ENCODE results near the gene SPATA7. TPM values are rescaled to one million over a fixed set of nuclear protein-coding genes. Genes with fewer than 3 reads are reported as not detected.

Gene SPATA7
- total RNA-seq (1 to 10 TPM; 3.3 to 9.7 (median 6.2) TPM), polyA plus RNA-seq (1 to 10 TPM; 2.1 to 7.4 (median 4.8) TPM)
- long read RNA-seq, donor 1, result 0 reads
- long read RNA-seq, donor 2, partial matches to known transcripts, result 6 of 15 reads
- long read RNA-seq, donor 2, other reads (novel, unspliced or antisense), result 6 of 15 reads

GRCh38 chr14:88385212-88386101 is at the start of gene SPATA7:
Gene SPATA7, plus strand, starts transcription at chr14:88385657. Its CDS starts 162 bp downstream, at chr14:88385819.
- intact Hi-C loops (cut with DNase I), result loop anchor here in 1 of 2 donors (10.0 kb wide), 1 partner anchor 391 kb away; the partner anchor contains the start of gene GALC
- Histone ChIP-seq H3K4me3 (peak within 1 kb of the TSS; percentile 83), H3K4me1 (no peaks in the 10 kb centered on the region), H3K27me3 (ENCODE audit: insufficient read depth in 3 of 3, low read length in 2 of 3) (no peaks in the 10 kb centered on the region), H3K36me3 (ENCODE audit: insufficient read depth in 1 of 2, low read depth in 1 of 2) (no peaks in the 10 kb centered on the region), H3K9me3 (no peaks in the 10 kb centered on the region), H3K27ac (peak within 1 kb of the TSS; percentile 71)
- peak; percentile 97 to 100 (median 99) for ATAC-seq
- WGBS, 3 donors, result 0% methylated on average over 25 to 50 of the region's 50 CpGs
- no peak for TF ChIP-seq CTCF (IDR thresholded peaks at IDR 0.05)
- DNase-seq, result peak; percentile 93 to 95

GRCh38 chr14:88340357-88340756 is 45.1 kb upstream of the SPATA7 start:
- H3K36me3 ChIP-seq (ENCODE audit: insufficient read depth in 1 of 2, low read depth in 1 of 2), result no peaks in the 10 kb centered on the region
- DNase-seq (no peak), ATAC-seq (no peak)
- H3K9me3 ChIP-seq, result no peaks in the 10 kb centered on the region
- no peak overlapping the region for H3K27ac ChIP-seq
- intact Hi-C loops (cut with DNase I), result loop anchor here in 1 of 2 donors (1.0 kb wide), 1 partner anchor 10 kb away; no protein-coding TSS in a partner anchor
- H3K4me3 ChIP-seq, result no peak overlapping the region
- TF ChIP-seq CTCF (IDR thresholded peaks at IDR 0.05), result no peak
- no peaks in the 10 kb centered on the region for H3K4me1 ChIP-seq
- H3K27me3 ChIP-seq (ENCODE audit: insufficient read depth in 3 of 3, low read length in 2 of 3), result no peaks in the 10 kb centered on the region

GRCh38 chr14:88342980-88343379 is 42.5 kb upstream of the SPATA7 start:
- DNase-seq (no peak), ATAC-seq (no peak)
- H3K27ac ChIP-seq, result no peak overlapping the region
- no peak overlapping the region for H3K4me3 ChIP-seq
- H3K4me1 ChIP-seq, result no peaks in the 10 kb centered on the region
- WGBS, 3 donors, result 73 to 99% (median 95%) methylated on average over 2 of the region's 2 CpGs
- H3K27me3 ChIP-seq (ENCODE audit: insufficient read depth in 3 of 3, low read length in 2 of 3), result no peaks in the 10 kb centered on the region
- no peaks in the 10 kb centered on the region for H3K36me3 ChIP-seq (ENCODE audit: insufficient read depth in 1 of 2, low read depth in 1 of 2)
- TF ChIP-seq CTCF (IDR thresholded peaks at IDR 0.05), result no peak
- H3K9me3 ChIP-seq, result no peaks in the 10 kb centered on the region
- intact Hi-C loops (cut with DNase I), result no loop called here

- TF ChIP-seq CTCF (IDR thresholded peaks at IDR 0.05), result no peak
- WGBS, 3 donors, result 67 to 69% (median 69%) methylated on average over 5 of the region's 5 CpGs
- ATAC-seq (no peak), DNase-seq (no peak)
- no peaks in the 10 kb centered on the region for H3K36me3 ChIP-seq (ENCODE audit: insufficient read depth in 1 of 2, low read depth in 1 of 2)
- intact Hi-C loops (cut with DNase I), result no loop called here
- no peak overlapping the region for H3K4me3 ChIP-seq
- peaks cover 0 to 2% (median 0%) of the 10 kb centered on the region in 3 donors for H3K27me3 ChIP-seq (ENCODE audit: insufficient read depth in 3 of 3, low read length in 2 of 3)
- H3K9me3 ChIP-seq, result no peaks in the 10 kb centered on the region
- H3K27ac ChIP-seq, result no peak overlapping the region
- no peaks in the 10 kb centered on the region for H3K4me1 ChIP-seq
These were observed 39.3 kb upstream of the SPATA7 start for GRCh38 chr14:88346048-88346639.

Data from psoas muscle (tissue), 8 donors.